Breast epithelium (tissue), 4 donors: ENCODE data around the gene CST3. TPM values are rescaled to one million over a fixed set of nuclear protein-coding genes. Genes with fewer than 3 reads are reported as not detected.
"Not testable (repeated sequence)": the region's sequence is repeated elsewhere in the genome, so short reads cannot be mapped to it uniquely, and the experiment has no call there.

Source experiments
- DNase-seq, 2 donors: peaks; one replicate each; pipeline ENCODE4 v3.0.0-alpha.2; 2019; ENCODE audit warnings: low spot score in 2 of 2
- H3K27ac ChIP-seq, 2 donors: fragments of 200-600 bp; sonication (generic) in 1 of 2; one replicate each; pipeline ENCODE4 v1.5.1; 2016 to 2019; ENCODE audit warnings: mild to moderate bottlenecking in 1 of 2
- H3K27me3 ChIP-seq, 2 donors: fragments of 200-600 bp; sonication (generic) in 1 of 2; one replicate each; pipeline versions ENCODE4 v1.5.1 to v1.6.0; 2017 to 2019; ENCODE audit warnings: control low read depth in 1 of 2, mild to moderate bottlenecking in 1 of 2
- H3K36me3 ChIP-seq: fragments of 200-600 bp; one replicate; pipeline ENCODE4 v1.5.1; 2019
- H3K4me1 ChIP-seq, 2 donors: fragments of 200-600 bp; sonication (generic); one replicate each; pipeline ENCODE4 v1.5.1; 2016 to 2019; ENCODE audit warnings: control low read depth in 1 of 2
- H3K4me3 ChIP-seq, 3 donors: fragments of 200-600 bp; sonication (generic); 1 replicate in 2 of 3; 2 replicates in 1 of 3; pipeline ENCODE4 v1.5.1; 2016 to 2019; ENCODE audit warnings: mild to moderate bottlenecking in 3 of 3, moderate library complexity in 2 of 3
- H3K9me3 ChIP-seq, 2 donors: fragments of 200-600 bp; sonication (generic) in 1 of 2; one replicate each; pipeline ENCODE4 v1.5.1; 2016 to 2019; ENCODE audit warnings: control low read depth in 1 of 2
- POLR2A ChIP-seq: fragments of 450-650 bp; IDR thresholded peaks from one replicate; pipeline ENCODE4 v1.6.1; 2016; ENCODE audit warnings: antibody characterized with exemption, mild to moderate bottlenecking, moderate library complexity
- POLR2AphosphoS5 ChIP-seq, 3 donors: sonication (generic); formaldehyde crosslinking; IDR thresholded peaks; one replicate each; pipeline ENCODE4 v1.6.1; 2017; ENCODE audit warnings: antibody characterized with exemption in 3 of 3
- intact Hi-C: fragments of 100-400 bp; cut with DNase I; formaldehyde crosslinking; loops from one replicate; pipeline ENCODE4 v1.15.1; 2023; ENCODE audit warnings: low total_unique reads
- total RNA-seq, 3 donors: library from RNA; depleted of rRNA; stranded (reverse); fragments of >200 nt; gene quantifications; one replicate each; pipeline ENCODE4 v1.1.0, GENCODE V29; 2016
- TF ChIP-seq, protein P1 (sequence below), 3 donors: fragments of 450-650 bp; IDR thresholded peaks; one replicate each; pipeline ENCODE4 v1.5.1; 2016 to 2017; ENCODE audit warnings: antibody characterized with exemption in 3 of 3, mild to moderate bottlenecking in 3 of 3, moderate library complexity in 3 of 3

The CST3 gene
- total RNA-seq, 3 donors from 2014 or later: 498 to 1,982 (median 699) TPM

DNA sequence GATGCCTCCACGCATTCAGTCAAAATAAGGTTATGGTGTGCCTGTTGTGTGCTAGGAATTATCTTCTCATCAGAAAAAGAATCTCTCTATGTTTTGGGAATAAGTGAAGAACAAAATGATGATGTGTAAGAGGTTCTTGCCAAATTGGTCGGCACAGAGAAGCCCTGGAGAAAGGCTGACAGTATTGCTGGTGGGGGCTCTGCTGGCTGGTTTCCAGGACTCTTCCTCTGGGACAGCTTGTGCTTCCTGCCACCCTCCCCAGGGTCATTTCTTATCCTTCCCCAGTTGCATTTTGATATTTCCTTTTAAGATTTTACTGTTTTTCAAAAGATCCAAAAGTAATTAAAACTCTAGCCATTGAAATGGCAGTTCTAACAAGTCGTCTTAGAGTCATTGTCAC is 28.9 kb upstream of the CST3 start:
- Histone ChIP-seq H3K27ac (no peak overlapping the region), H3K36me3 (no peaks in the 10 kb centered on the region), H3K4me3 (no peak overlapping the region), H3K9me3 (no peaks in the 10 kb centered on the region), H3K27me3 (no peaks in the 10 kb centered on the region), H3K4me1 (no peaks in the 10 kb centered on the region)
- TF ChIP-seq POLR2A: no peak
- TF ChIP-seq POLR2AphosphoS5 (IDR thresholded peaks at IDR 0.05): no peak
- TF ChIP-seq, protein P1, sequence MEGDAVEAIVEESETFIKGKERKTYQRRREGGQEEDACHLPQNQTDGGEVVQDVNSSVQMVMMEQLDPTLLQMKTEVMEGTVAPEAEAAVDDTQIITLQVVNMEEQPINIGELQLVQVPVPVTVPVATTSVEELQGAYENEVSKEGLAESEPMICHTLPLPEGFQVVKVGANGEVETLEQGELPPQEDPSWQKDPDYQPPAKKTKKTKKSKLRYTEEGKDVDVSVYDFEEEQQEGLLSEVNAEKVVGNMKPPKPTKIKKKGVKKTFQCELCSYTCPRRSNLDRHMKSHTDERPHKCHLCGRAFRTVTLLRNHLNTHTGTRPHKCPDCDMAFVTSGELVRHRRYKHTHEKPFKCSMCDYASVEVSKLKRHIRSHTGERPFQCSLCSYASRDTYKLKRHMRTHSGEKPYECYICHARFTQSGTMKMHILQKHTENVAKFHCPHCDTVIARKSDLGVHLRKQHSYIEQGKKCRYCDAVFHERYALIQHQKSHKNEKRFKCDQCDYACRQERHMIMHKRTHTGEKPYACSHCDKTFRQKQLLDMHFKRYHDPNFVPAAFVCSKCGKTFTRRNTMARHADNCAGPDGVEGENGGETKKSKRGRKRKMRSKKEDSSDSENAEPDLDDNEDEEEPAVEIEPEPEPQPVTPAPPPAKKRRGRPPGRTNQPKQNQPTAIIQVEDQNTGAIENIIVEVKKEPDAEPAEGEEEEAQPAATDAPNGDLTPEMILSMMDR (IDR thresholded peaks at IDR 0.05): no peak
- DNase-seq: no peak
- intact Hi-C loops: no loop called here

DNA sequence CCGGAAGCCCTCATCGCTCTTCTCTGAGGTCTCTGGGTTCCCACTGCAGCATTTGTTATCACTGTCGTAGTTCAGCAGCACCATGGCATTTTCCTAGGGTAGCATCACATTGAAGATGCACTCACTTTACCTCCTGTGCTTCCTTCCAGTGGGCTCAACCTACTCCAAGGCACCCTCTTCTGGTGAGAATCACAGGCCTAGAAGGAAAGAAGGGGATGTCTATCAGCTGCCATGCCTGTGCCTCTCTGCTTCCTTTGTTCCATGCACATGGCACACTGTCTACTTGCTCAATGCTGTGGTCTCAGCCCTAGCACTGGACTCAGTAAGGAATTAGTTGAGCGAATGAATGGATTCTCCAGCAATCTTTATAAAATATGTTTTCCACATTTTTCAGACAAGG is 28.4 kb upstream of the CST3 start:
- H3K27me3 ChIP-seq: no peaks in the 10 kb centered on the region
- DNase-seq: no peak
- H3K27ac ChIP-seq: no peak overlapping the region
- intact Hi-C loops: no loop called here
- no peak overlapping the region for H3K4me3 ChIP-seq
- H3K9me3 ChIP-seq: no peaks in the 10 kb centered on the region
- no peaks in the 10 kb centered on the region for H3K36me3 ChIP-seq
- H3K4me1 ChIP-seq: no peaks in the 10 kb centered on the region
- TF ChIP-seq POLR2AphosphoS5 (IDR thresholded peaks at IDR 0.05): no peak
- TF ChIP-seq POLR2A: no peak
- TF ChIP-seq, protein P1 (IDR thresholded peaks at IDR 0.05): no peak

DNA sequence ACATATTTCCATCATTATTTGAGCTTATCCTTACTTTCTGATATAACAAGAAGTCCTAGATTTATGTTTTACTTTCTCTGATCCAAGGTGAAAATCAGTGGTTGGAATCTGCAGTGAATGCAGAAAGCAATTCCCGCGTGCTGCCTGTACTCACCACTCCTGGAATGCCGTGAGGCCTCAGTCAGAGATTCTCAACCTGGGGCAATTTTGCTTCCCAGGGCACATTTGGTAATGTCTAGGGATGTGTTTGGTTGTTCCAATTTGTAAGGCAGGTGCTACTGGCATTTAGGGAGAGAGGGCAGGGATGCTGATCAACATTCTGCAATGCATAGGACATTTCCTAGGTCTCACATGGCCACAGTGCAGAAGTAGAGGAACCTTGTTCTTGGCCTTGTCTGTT is 27.2 kb upstream of the CST3 start:
- TF ChIP-seq, protein P1 (IDR thresholded peaks at IDR 0.05): no peak
- no peak for TF ChIP-seq POLR2AphosphoS5 (IDR thresholded peaks at IDR 0.05)
- TF ChIP-seq POLR2A: no peak
- H3K36me3 ChIP-seq: no peaks in the 10 kb centered on the region
- no peak overlapping the region for H3K4me3 ChIP-seq
- no peaks in the 10 kb centered on the region for H3K4me1 ChIP-seq
- H3K27ac ChIP-seq: no peak overlapping the region
- DNase-seq: no peak
- intact Hi-C loops: no loop called here
- H3K27me3 ChIP-seq: no peaks in the 10 kb centered on the region
- no peaks in the 10 kb centered on the region for H3K9me3 ChIP-seq

DNA sequence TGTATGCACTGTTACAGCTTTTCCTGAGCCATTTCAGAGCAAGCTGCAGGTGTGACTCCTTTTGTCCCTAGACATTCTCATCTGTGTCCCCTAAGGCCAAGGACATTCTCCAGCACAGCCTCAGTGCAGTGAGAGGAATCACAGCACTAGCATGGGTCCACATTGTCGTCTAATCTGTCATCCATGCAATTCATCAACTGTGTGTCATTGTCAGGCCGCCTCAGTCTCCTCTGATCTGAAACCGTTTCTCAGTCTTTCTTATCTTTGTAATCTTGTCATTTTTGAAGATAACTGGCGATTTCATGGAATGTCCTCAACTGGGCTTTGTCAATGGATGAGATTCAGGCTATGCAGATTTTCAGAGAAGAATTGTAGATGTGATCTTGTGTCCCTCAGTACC is 26.3 kb upstream of the CST3 start:
- intact Hi-C loops: not testable (repeated sequence)

GRCh38 chr20:23663180-23663579 is 25.4 kb upstream of the CST3 start:
- no peak for TF ChIP-seq POLR2A
- TF ChIP-seq POLR2AphosphoS5 (IDR thresholded peaks at IDR 0.05): no peak
- TF ChIP-seq, protein P1 (IDR thresholded peaks at IDR 0.05): no peak
- no peaks in the 10 kb centered on the region for H3K36me3 ChIP-seq
- no peak for DNase-seq
- H3K9me3 ChIP-seq: no peaks in the 10 kb centered on the region
- no peaks in the 10 kb centered on the region for H3K4me1 ChIP-seq
- no peaks in the 10 kb centered on the region for H3K27me3 ChIP-seq
- H3K27ac ChIP-seq: no peak overlapping the region
- H3K4me3 ChIP-seq: no peak overlapping the region
- intact Hi-C loops: no loop called here

More for the DNA sequence above, 26.3 kb upstream of the CST3 start:
- H3K9me3 ChIP-seq, H3K36me3 ChIP-seq, H3K4me3 ChIP-seq, DNase-seq, H3K4me1 ChIP-seq, H3K27ac ChIP-seq, H3K27me3 ChIP-seq: not testable (repeated sequence)

- H3K27ac ChIP-seq: no peak overlapping the region
- intact Hi-C loops: no loop called here
- TF ChIP-seq POLR2AphosphoS5 (IDR thresholded peaks at IDR 0.05) (no peak), POLR2A (no peak)
- no peaks in the 10 kb centered on the region for H3K4me1 ChIP-seq
- H3K27me3 ChIP-seq: no peaks in the 10 kb centered on the region
- DNase-seq: no peak
- no peaks in the 10 kb centered on the region for H3K9me3 ChIP-seq
- H3K36me3 ChIP-seq: no peaks in the 10 kb centered on the region
- no peak overlapping the region for H3K4me3 ChIP-seq
These were observed 24.6 kb upstream of the CST3 start for GRCh38 chr20:23662276-23662870.
